Upper lobe of left lung (tissue), 6 donors: ENCODE measurements around the gene MCF2L. TPM values are rescaled to one million over a fixed set of nuclear protein-coding genes. Genes with fewer than 3 reads are reported as not detected.
"Not testable (repeated sequence)": the region's sequence is repeated elsewhere in the genome, so short reads cannot be mapped to it uniquely, and the experiment has no call there.

Experiments used
- ATAC-seq, 2 donors: fragments of 200-7000 bp; cut with Tn5 transposase; one replicate each; pipeline ENCODE4 v1.9.1; 2022; ENCODE audit warnings: mild to moderate bottlenecking in 2 of 2, moderate library complexity in 2 of 2; ENCODE audit not compliant: low FRiP score in 2 of 2
- DNase-seq, 2 donors: peaks; one replicate each; pipeline ENCODE4 v3.0.0-alpha.2; 2019 to 2020
- H3K27ac ChIP-seq, 4 donors: fragments of 200-600 bp; sonication (generic); one replicate each; pipeline ENCODE4 v1.5.1; 2016 to 2019
- H3K27me3 ChIP-seq, 4 donors: fragments of 200-600 bp; sonication (generic); one replicate each; pipeline ENCODE4 v1.5.1; 2017 to 2019
- H3K36me3 ChIP-seq, 4 donors: fragments of 200-600 bp; sonication (generic); one replicate each; pipeline ENCODE4 v1.5.1; 2016 to 2019
- H3K4me1 ChIP-seq, 4 donors: fragments of 200-600 bp; sonication (generic); one replicate each; pipeline ENCODE4 v1.5.1; 2018 to 2019
- H3K4me3 ChIP-seq, 4 donors: fragments of 200-600 bp; sonication (generic); one replicate each; pipeline ENCODE4 v1.5.1; 2017 to 2019; ENCODE audit warnings: mild to moderate bottlenecking in 2 of 4, moderate library complexity in 1 of 4
- H3K9me3 ChIP-seq, 4 donors: fragments of 200-600 bp; sonication (generic); one replicate each; pipeline ENCODE4 v1.5.1; 2018 to 2019
- CTCF ChIP-seq, 6 experiments: fragments of 450-650 bp in 4 of 6; fragments of 200-600 bp in 2 of 6; sonication (generic) in 2 of 6; IDR thresholded peaks; one replicate each; pipeline ENCODE4 v1.5.1; 2016 to 2019; ENCODE audit warnings: antibody characterized with exemption in 6 of 6
- EP300 ChIP-seq, 4 donors: sonication (generic); formaldehyde crosslinking; IDR thresholded peaks; one replicate each; pipeline ENCODE4 v1.5.1; 2017; ENCODE audit warnings: antibody characterized with exemption in 4 of 4, control low read depth in 2 of 4
- POLR2A ChIP-seq, 4 donors: fragments of 450-650 bp; IDR thresholded peaks; one replicate each; pipeline ENCODE4 v1.5.1; 2016 to 2017; ENCODE audit warnings: antibody characterized with exemption in 4 of 4, mild to moderate bottlenecking in 2 of 4
- POLR2AphosphoS5 ChIP-seq, 2 donors: sonication (generic); formaldehyde crosslinking; IDR thresholded peaks; one replicate each; pipeline ENCODE4 v1.5.1; 2017; ENCODE audit warnings: antibody characterized with exemption in 2 of 2
- whole genome bisulfite sequencing, 2 donors: methylation state at CpG; one replicate each; pipeline ENCODE4 v1.1.5; 2017 to 2018; 5-methylcytosine and 5-hydroxymethylcytosine counted together
- total RNA-seq, 6 donors: library from RNA; depleted of rRNA in 4 of 6; stranded (reverse); fragments of >200 nt in 4 of 6; gene quantifications; one replicate each; pipeline versions ENCODE4 v1.1.0 to v1.2.1, GENCODE V29; 2016 to 2021
- donor health status: DM: no; HTN: no; CAD: no; lungs with moderate emphysema.
- donor health status: DM: no; HTN: yes; CAD: no; lungs with severe emphysema.

Gene MCF2L
- total RNA-seq, 6 donors from 2014 or later, result 14.3 to 99.5 (median 53.1) TPM

GRCh38 chr13:112934078-112934477 is 34.9 kb upstream of the MCF2L start:
- H3K9me3 ChIP-seq, result no peaks in the 10 kb centered on the region
- no peak overlapping the region for H3K4me3 ChIP-seq
- 70 to 76% methylated on average over 3 to 6 of the region's 6 CpGs for WGBS, 2 donors
- H3K4me1 ChIP-seq, result peaks cover 5 to 9% (median 6%) of the 10 kb centered on the region in 4 donors
- no peak for TF ChIP-seq POLR2A (IDR thresholded peaks at IDR 0.05)
- no peak for TF ChIP-seq POLR2AphosphoS5 (IDR thresholded peaks at IDR 0.05)
- no peak for TF ChIP-seq EP300 (IDR thresholded peaks at IDR 0.05)
- TF ChIP-seq CTCF (IDR thresholded peaks at IDR 0.05), result no peak
- no peaks in the 10 kb centered on the region for H3K27me3 ChIP-seq
- DNase-seq, result no peak
- no peak overlapping the region for H3K27ac ChIP-seq
- ATAC-seq, result peak; percentile 15 to 17
- H3K36me3 ChIP-seq, result no peaks in the 10 kb centered on the region

GRCh38 chr13:112938680-112939079 is 30.3 kb upstream of the MCF2L start:
- H3K9me3 ChIP-seq, result no peaks in the 10 kb centered on the region
- H3K4me3 ChIP-seq, result no peak overlapping the region
- DNase-seq (peak in 1 of 2 donors; percentile 7), ATAC-seq (no peak)
- no peaks in the 10 kb centered on the region for H3K27me3 ChIP-seq
- H3K4me1 ChIP-seq, result peaks cover 7 to 14% (median 11%) of the 10 kb centered on the region in 4 donors
- no peaks in the 10 kb centered on the region for H3K36me3 ChIP-seq
- WGBS, 2 donors, result 77 to 82% methylated on average over 7 of the region's 7 CpGs
- TF ChIP-seq EP300 (IDR thresholded peaks at IDR 0.05) (no peak), POLR2A (IDR thresholded peaks at IDR 0.05) (no peak), CTCF (IDR thresholded peaks at IDR 0.05) (no peak), POLR2AphosphoS5 (IDR thresholded peaks at IDR 0.05) (no peak)
- H3K27ac ChIP-seq, result no peak overlapping the region

GRCh38 chr13:112940236-112940635 is 28.8 kb upstream of the MCF2L start:
- no peak for TF ChIP-seq POLR2AphosphoS5 (IDR thresholded peaks at IDR 0.05)
- TF ChIP-seq CTCF (IDR thresholded peaks at IDR 0.05), result no peak
- TF ChIP-seq POLR2A (IDR thresholded peaks at IDR 0.05), result no peak
- TF ChIP-seq EP300 (IDR thresholded peaks at IDR 0.05), result no peak
- WGBS, 2 donors, result 32 to 38% methylated on average over 9 to 14 of the region's 14 CpGs
- H3K27me3 ChIP-seq, result peaks cover 0 to 2% (median 0%) of the 10 kb centered on the region in 4 donors
- no peaks in the 10 kb centered on the region for H3K9me3 ChIP-seq
- no peaks in the 10 kb centered on the region for H3K36me3 ChIP-seq
- H3K27ac ChIP-seq, result no peak overlapping the region
- H3K4me3 ChIP-seq, result no peak overlapping the region
- peak in 1 of 2 donors; percentile 10 for DNase-seq
- H3K4me1 ChIP-seq, result peaks cover 10 to 20% (median 15%) of the 10 kb centered on the region in 4 donors
- ATAC-seq, result no peak

- Histone ChIP-seq H3K27ac (no peak overlapping the region), H3K4me3 (no peak overlapping the region), H3K4me1 (peaks cover 10 to 20% (median 15%) of the 10 kb centered on the region in 4 donors), H3K27me3 (peaks cover 0 to 2% (median 0%) of the 10 kb centered on the region in 4 donors), H3K36me3 (no peaks in the 10 kb centered on the region), H3K9me3 (no peaks in the 10 kb centered on the region)
- WGBS, 2 donors, result 94 to 95% methylated on average over 7 of the region's 7 CpGs
- ATAC-seq (no peak), DNase-seq (peak in 1 of 2 donors; percentile 7)
- TF ChIP-seq POLR2A (IDR thresholded peaks at IDR 0.05) (no peak), EP300 (IDR thresholded peaks at IDR 0.05) (no peak), CTCF (IDR thresholded peaks at IDR 0.05) (no peak), POLR2AphosphoS5 (IDR thresholded peaks at IDR 0.05) (no peak)
These were observed 27.7 kb upstream of the MCF2L start for GRCh38 chr13:112941349-112941748.

GRCh38 chr13:112941765-112942164 is 27.2 kb upstream of the MCF2L start:
- not testable (repeated sequence) for ATAC-seq, H3K27ac ChIP-seq, H3K9me3 ChIP-seq

More at GRCh38 chr13:112941765-112942164, 27.2 kb upstream of the MCF2L start:
- not testable (repeated sequence) for H3K27me3 ChIP-seq, H3K36me3 ChIP-seq, H3K4me3 ChIP-seq
- peak in 1 of 2 donors; percentile 16 for DNase-seq
- WGBS, 2 donors, result 80 to 81% methylated on average over 11 of the region's 11 CpGs
- peaks cover 10 to 20% (median 15%) of the 10 kb centered on the region in 4 donors for H3K4me1 ChIP-seq
